ENCODE data around the gene SLC38A3. TPM values are rescaled to one million over a fixed set of nuclear protein-coding genes. Genes with fewer than 3 reads are reported as not detected.

Gene SLC38A3
- total RNA-seq, 2 donors from 2014 or later = not detected

GRCh38 chr3:50245831-50246516 is 40.9 kb downstream of the SLC38A3 start:
- ATAC-seq (peak; percentile 70 to 84), DNase-seq (ENCODE audit: low spot score in 2 of 2) (peak; percentile 92 to 99)
- Mint-ChIP-seq H3K27ac (peak overlapping the region; percentile 90 to 95), H3K9me3 (no peaks in the 10 kb centered on the region), H3K36me3 (peaks cover 0 to 10% of the 10 kb centered on the region in 2 donors)

GRCh38 chr3:50246517-50246954 is 41.5 kb downstream of the SLC38A3 start:
- peak overlapping the region; percentile 90 to 95 for H3K27ac Mint-ChIP-seq
- DNase-seq (ENCODE audit: low spot score in 2 of 2) (peak; percentile 74 to 89), ATAC-seq (peak; percentile 83 to 84)
- no peaks in the 10 kb centered on the region for H3K9me3 Mint-ChIP-seq
- peaks cover 0 to 10% of the 10 kb centered on the region in 2 donors for H3K36me3 Mint-ChIP-seq

GRCh38 chr3:50248387-50248786 is 43.3 kb downstream of the SLC38A3 start:
- DNase-seq (ENCODE audit: low spot score in 2 of 2) = no peak
- H3K9me3 Mint-ChIP-seq = no peaks in the 10 kb centered on the region
- no peak for ATAC-seq
- peak overlapping the region; percentile 41 to 97 for H3K27ac Mint-ChIP-seq
- peaks cover 0 to 10% of the 10 kb centered on the region in 2 donors for H3K36me3 Mint-ChIP-seq

- peaks cover 0 to 10% of the 10 kb centered on the region in 2 donors for H3K36me3 Mint-ChIP-seq
- peak overlapping the region in 1 of 2 donors; percentile 41 for H3K27ac Mint-ChIP-seq
- DNase-seq (ENCODE audit: low spot score in 2 of 2) (no peak), ATAC-seq (no peak)
- H3K9me3 Mint-ChIP-seq = no peaks in the 10 kb centered on the region
Measured at GRCh38 chr3:50249457-50249856, 44.4 kb downstream of the SLC38A3 start.

- Mint-ChIP-seq H3K36me3 (peaks cover 0 to 10% of the 10 kb centered on the region in 2 donors), H3K27ac (peak overlapping the region; percentile 52 to 57), H3K9me3 (no peaks in the 10 kb centered on the region)
- DNase-seq (ENCODE audit: low spot score in 2 of 2) = no peak
- ATAC-seq = no peak
Measured at GRCh38 chr3:50250514-50250913, 45.4 kb downstream of the SLC38A3 start.

- ATAC-seq (peak; percentile 29 to 51), DNase-seq (ENCODE audit: low spot score in 2 of 2) (no peak)
- Mint-ChIP-seq H3K36me3 (peaks cover 0 to 10% of the 10 kb centered on the region in 2 donors), H3K9me3 (no peaks in the 10 kb centered on the region), H3K27ac (peak overlapping the region; percentile 41 to 52)
Measured at GRCh38 chr3:50251220-50251619, 46.1 kb downstream of the SLC38A3 start.

GRCh38 chr3:50254577-50255250 is 49.6 kb downstream of the SLC38A3 start:
- DNase-seq (ENCODE audit: low spot score in 2 of 2) (no peak), ATAC-seq (no peak)
- Mint-ChIP-seq H3K9me3 (no peaks in the 10 kb centered on the region), H3K36me3 (peaks cover 4 to 18% of the 10 kb centered on the region in 2 donors), H3K27ac (peak overlapping the region; percentile 58 to 68)

GRCh38 chr3:50255251-50255615 is 50.2 kb downstream of the SLC38A3 start:
- no peak for DNase-seq (ENCODE audit: low spot score in 2 of 2)
- Mint-ChIP-seq H3K27ac (no peak overlapping the region), H3K9me3 (no peaks in the 10 kb centered on the region), H3K36me3 (peaks cover 4 to 15% of the 10 kb centered on the region in 2 donors)
- no peak for ATAC-seq

GRCh38 chr3:50256978-50257890 is 52.2 kb downstream of the SLC38A3 start:
- ATAC-seq (no peak), DNase-seq (ENCODE audit: low spot score in 2 of 2) (no peak)
- Mint-ChIP-seq H3K36me3 (peaks cover 4 to 13% of the 10 kb centered on the region in 2 donors), H3K27ac (peak overlapping the region in 1 of 2 donors; percentile 24), H3K9me3 (no peaks in the 10 kb centered on the region)

- Mint-ChIP-seq H3K27ac (peak overlapping the region in 1 of 2 donors; percentile 84), H3K36me3 (peaks cover 4 to 13% of the 10 kb centered on the region in 2 donors), H3K9me3 (no peaks in the 10 kb centered on the region)
- ATAC-seq = no peak
- no peak for DNase-seq (ENCODE audit: low spot score in 2 of 2)
Measured at GRCh38 chr3:50258029-50258680, 53.1 kb downstream of the SLC38A3 start.

- Mint-ChIP-seq H3K27ac (no peak overlapping the region), H3K36me3 (peaks cover 4 to 13% of the 10 kb centered on the region in 2 donors)
- no peak for ATAC-seq
Measured at GRCh38 chr3:50258979-50259378, 53.9 kb downstream of the SLC38A3 start.

GRCh38 chr3:50259432-50260026 is 54.5 kb downstream of the SLC38A3 start:
- Mint-ChIP-seq H3K36me3 (peaks cover 4 to 13% of the 10 kb centered on the region in 2 donors), H3K9me3 (no peaks in the 10 kb centered on the region), H3K27ac (peak overlapping the region; percentile 36 to 88)
- no peak for DNase-seq (ENCODE audit: low spot score in 2 of 2)
- peak in 1 of 2 donors; percentile 1 for ATAC-seq

More at GRCh38 chr3:50258979-50259378, 53.9 kb downstream of the SLC38A3 start:
- no peaks in the 10 kb centered on the region for H3K9me3 Mint-ChIP-seq
- no peak for DNase-seq (ENCODE audit: low spot score in 2 of 2)

GRCh38 chr3:50260027-50260941 is 55.2 kb downstream of the SLC38A3 start:
- peaks cover 4 to 13% of the 10 kb centered on the region in 2 donors for H3K36me3 Mint-ChIP-seq
- no peaks in the 10 kb centered on the region for H3K9me3 Mint-ChIP-seq
- DNase-seq (ENCODE audit: low spot score in 2 of 2) (peak; percentile 92 to 96), ATAC-seq (peak; percentile 92 to 93)
- peak overlapping the region; percentile 36 to 88 for H3K27ac Mint-ChIP-seq

- Mint-ChIP-seq H3K27ac (peak overlapping the region in 1 of 2 donors; percentile 70), H3K36me3 (peaks cover 4 to 13% of the 10 kb centered on the region in 2 donors), H3K9me3 (no peaks in the 10 kb centered on the region)
- no peak for ATAC-seq
- DNase-seq (ENCODE audit: low spot score in 2 of 2) = no peak
Measured at GRCh38 chr3:50260942-50261441, 55.9 kb downstream of the SLC38A3 start.

- ATAC-seq = no peak
- H3K36me3 Mint-ChIP-seq = peaks cover 4 to 11% of the 10 kb centered on the region in 2 donors
- no peaks in the 10 kb centered on the region for H3K9me3 Mint-ChIP-seq
- peak overlapping the region in 1 of 2 donors; percentile 70 for H3K27ac Mint-ChIP-seq
- DNase-seq (ENCODE audit: low spot score in 2 of 2) = no peak
Measured at GRCh38 chr3:50261505-50261904, 56.4 kb downstream of the SLC38A3 start.

All from activated naive CD4-positive, alpha-beta T cell treated with anti-CD3 and anti-CD28 coated beads, Interleukin-2, amount 50 U/mL, for 72 hours (primary cell).